ENCODE data around the gene ASXL1. TPM values are rescaled to one million over a fixed set of nuclear protein-coding genes. Genes with fewer than 3 reads are reported as not detected.
"Not testable (repeated sequence)": the region's sequence is repeated elsewhere in the genome, so short reads cannot be mapped to it uniquely, and the experiment has no call there.

Gene ASXL1
- polyA plus RNA-seq, 3 donors, result 1.8 to 47.1 (median 2.8) TPM

DNA sequence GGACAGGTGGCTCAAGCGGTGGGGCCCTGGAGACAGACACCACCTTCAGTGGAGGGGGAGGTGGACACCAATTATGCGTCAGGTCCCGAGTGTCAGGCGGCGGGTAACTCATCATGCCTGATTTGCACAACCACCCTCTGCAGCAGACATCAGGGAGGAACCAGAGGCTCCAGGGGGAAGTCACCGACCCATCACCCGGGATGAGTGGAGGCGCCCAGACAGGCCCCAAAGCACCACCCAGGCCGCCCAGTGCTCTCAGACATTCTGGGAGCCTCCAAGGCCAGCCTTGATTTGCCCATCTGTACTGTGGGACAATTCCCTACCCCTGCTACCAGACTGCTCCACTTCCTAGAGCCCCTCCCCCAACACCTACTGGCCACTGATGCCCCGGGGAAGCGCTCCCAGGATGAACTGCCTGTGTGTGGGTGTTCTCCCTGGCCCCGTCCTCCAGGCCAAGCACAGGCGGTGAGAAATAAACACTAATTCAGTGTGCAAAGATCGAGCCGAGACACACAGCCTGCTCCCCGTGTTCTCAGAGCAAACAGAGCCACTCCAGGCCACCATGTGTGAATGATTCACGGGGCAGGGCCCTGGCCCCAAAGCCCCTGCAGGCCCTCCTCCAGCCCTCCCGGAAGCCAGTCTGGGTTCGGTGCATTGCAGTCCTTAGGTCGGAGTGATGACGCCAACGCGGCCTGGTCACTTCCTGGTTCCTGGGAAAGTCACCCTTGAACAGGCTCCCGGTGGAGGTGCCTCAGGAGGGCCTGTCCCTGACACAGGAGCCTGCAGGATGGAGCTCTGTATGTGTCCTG is 107.2 kb downstream of the ASXL1 start:
- no peak overlapping the region for H3K4me3 ChIP-seq (replicated peaks in 1 of 3; ENCODE audit: low read depth in 2 of 3, low read length in 3 of 3)
- H3K4me2 ChIP-seq (replicated peaks; ENCODE audit: extremely low read depth, low read length, poor library complexity, severe bottlenecking), result no peak overlapping the region
- no peaks in the 10 kb centered on the region for H3K27me3 ChIP-seq (ENCODE audit: control insufficient read depth in 2 of 2, insufficient read depth in 2 of 2, low read length in 2 of 2)
- H3K9me3 ChIP-seq (replicated peaks in 1 of 2; ENCODE audit: control insufficient read depth in 1 of 2, insufficient read depth in 1 of 2, low read length in 2 of 2), result no peaks in the 10 kb centered on the region
- H3K27ac Mint-ChIP-seq, result peak overlapping the region in 4 of 7 donors; percentile 59 to 84 (median 68)
- H3K79me2 ChIP-seq (ENCODE audit: insufficient read depth, low read length), result peaks cover 19% of the 10 kb centered on the region
- H2AFZ ChIP-seq (ENCODE audit: insufficient read depth, low read depth, low read length, poor library complexity, severe bottlenecking), result no peak overlapping the region
- peaks cover 0 to 6% (median 2%) of the 10 kb centered on the region in 3 donors for H3K27me3 Mint-ChIP-seq (ENCODE audit: low read depth in 3 of 3)
- peak in 1 of 3 donors; percentile 45 for DNase-seq
- H3K9me3 Mint-ChIP-seq, result no peaks in the 10 kb centered on the region
- H4K20me1 ChIP-seq (ENCODE audit: insufficient read depth, low read length), result peaks cover 60% of the 10 kb centered on the region
- H3K9ac ChIP-seq (ENCODE audit: insufficient read depth, low read length, poor library complexity, severe bottlenecking), result no peak overlapping the region
- no peak overlapping the region for H3K4me3 Mint-ChIP-seq
- WGBS (ENCODE audit: insufficient coverage), result 76% methylated on average over 21 of the region's 24 CpGs
- peak overlapping the region in 1 of 2 donors; percentile 10 for H3K27ac ChIP-seq (ENCODE audit: low read depth in 1 of 2, low read length in 2 of 2)
- intact Hi-C loops (cut with micrococcal nuclease), result no loop called here
- peaks cover 21% of the 10 kb centered on the region for H3K4me1 Mint-ChIP-seq
- peaks cover 4 to 14% of the 10 kb centered on the region in 2 donors for H3K36me3 ChIP-seq (replicated peaks in 1 of 2; ENCODE audit: control insufficient read depth in 1 of 2, insufficient read depth in 2 of 2, low read length in 2 of 2)
- peaks cover 14 to 15% of the 10 kb centered on the region in 2 donors for H3K4me1 ChIP-seq (ENCODE audit: control insufficient read depth in 1 of 2, insufficient read depth in 2 of 2, low read length in 2 of 2)
- peaks cover 5 to 16% of the 10 kb centered on the region in 2 donors for H3K36me3 Mint-ChIP-seq
- TF ChIP-seq, protein P1, sequence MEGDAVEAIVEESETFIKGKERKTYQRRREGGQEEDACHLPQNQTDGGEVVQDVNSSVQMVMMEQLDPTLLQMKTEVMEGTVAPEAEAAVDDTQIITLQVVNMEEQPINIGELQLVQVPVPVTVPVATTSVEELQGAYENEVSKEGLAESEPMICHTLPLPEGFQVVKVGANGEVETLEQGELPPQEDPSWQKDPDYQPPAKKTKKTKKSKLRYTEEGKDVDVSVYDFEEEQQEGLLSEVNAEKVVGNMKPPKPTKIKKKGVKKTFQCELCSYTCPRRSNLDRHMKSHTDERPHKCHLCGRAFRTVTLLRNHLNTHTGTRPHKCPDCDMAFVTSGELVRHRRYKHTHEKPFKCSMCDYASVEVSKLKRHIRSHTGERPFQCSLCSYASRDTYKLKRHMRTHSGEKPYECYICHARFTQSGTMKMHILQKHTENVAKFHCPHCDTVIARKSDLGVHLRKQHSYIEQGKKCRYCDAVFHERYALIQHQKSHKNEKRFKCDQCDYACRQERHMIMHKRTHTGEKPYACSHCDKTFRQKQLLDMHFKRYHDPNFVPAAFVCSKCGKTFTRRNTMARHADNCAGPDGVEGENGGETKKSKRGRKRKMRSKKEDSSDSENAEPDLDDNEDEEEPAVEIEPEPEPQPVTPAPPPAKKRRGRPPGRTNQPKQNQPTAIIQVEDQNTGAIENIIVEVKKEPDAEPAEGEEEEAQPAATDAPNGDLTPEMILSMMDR (IDR thresholded peaks at IDR 0.05), result no peak

DNA sequence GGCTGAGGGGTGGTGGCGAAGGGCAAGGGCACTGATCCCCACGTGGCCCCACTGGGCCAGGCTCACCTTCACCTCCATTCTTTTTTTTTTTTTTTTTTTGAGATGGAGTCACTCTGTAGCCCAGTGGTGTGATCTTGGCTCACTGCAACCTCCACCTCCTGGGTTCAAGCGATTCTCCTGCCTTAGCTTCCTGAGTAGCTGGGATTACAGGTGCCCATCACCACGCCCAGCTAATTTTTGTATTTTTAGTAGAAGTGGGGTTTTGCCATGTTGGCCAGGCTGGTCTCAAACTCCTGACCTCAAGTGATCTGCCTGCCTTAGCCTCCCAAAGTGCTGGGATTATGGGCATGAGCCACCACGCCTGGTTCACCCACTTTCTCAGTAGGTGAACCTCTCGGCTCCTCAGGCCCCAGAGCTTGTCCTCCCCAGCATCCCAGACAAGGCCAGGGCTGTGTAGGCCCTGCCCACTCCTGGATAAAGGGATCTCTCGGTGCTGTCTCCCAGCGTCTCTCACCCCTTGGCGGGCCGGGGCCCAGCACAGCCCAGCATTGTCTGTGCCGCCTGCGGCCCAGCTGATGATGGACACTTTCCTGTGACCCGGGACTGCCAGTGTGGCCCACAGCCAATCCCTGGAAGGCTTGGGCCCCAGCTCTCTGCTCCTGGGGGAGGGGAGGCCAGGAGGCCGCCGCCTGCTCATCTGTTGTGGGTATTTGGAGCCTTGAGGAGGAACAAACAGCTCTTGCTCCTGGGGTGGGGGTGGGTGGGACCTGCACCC is 108.0 kb downstream of the ASXL1 start:
- DNase-seq; H2AFZ ChIP-seq (ENCODE audit: insufficient read depth, low read depth, low read length, poor library complexity, severe bottlenecking); H3K4me3 ChIP-seq (replicated peaks in 1 of 3; ENCODE audit: low read depth in 2 of 3, low read length in 3 of 3); H3K4me3 Mint-ChIP-seq; H3K27ac ChIP-seq (ENCODE audit: low read depth in 1 of 2, low read length in 2 of 2); H3K9ac ChIP-seq (ENCODE audit: insufficient read depth, low read length, poor library complexity, severe bottlenecking); H3K27me3 ChIP-seq (ENCODE audit: control insufficient read depth in 2 of 2, insufficient read depth in 2 of 2, low read length in 2 of 2); H3K9me3 Mint-ChIP-seq; H3K9me3 ChIP-seq (replicated peaks in 1 of 2; ENCODE audit: control insufficient read depth in 1 of 2, insufficient read depth in 1 of 2, low read length in 2 of 2); H3K4me2 ChIP-seq (replicated peaks; ENCODE audit: extremely low read depth, low read length, poor library complexity, severe bottlenecking); H3K27me3 Mint-ChIP-seq (ENCODE audit: low read depth in 3 of 3); intact Hi-C loops (cut with micrococcal nuclease): not testable (repeated sequence)
- Mint-ChIP-seq H3K27ac (peak overlapping the region in 3 of 7 donors; percentile 37 to 59 (median 52)), H3K4me1 (peaks cover 28% of the 10 kb centered on the region), H3K36me3 (peaks cover 5 to 16% of the 10 kb centered on the region in 2 donors)
- Histone ChIP-seq H3K4me1 (ENCODE audit: control insufficient read depth in 1 of 2, insufficient read depth in 2 of 2, low read length in 2 of 2) (peaks cover 21 to 23% of the 10 kb centered on the region in 2 donors), H3K36me3 (replicated peaks in 1 of 2; ENCODE audit: control insufficient read depth in 1 of 2, insufficient read depth in 2 of 2, low read length in 2 of 2) (peaks cover 8 to 14% of the 10 kb centered on the region in 2 donors), H3K79me2 (ENCODE audit: insufficient read depth, low read length) (peaks cover 25% of the 10 kb centered on the region), H4K20me1 (ENCODE audit: insufficient read depth, low read length) (peaks cover 67% of the 10 kb centered on the region)
- 96% methylated on average over 8 of the region's 15 CpGs for WGBS (ENCODE audit: insufficient coverage)
